MM.1S (cell line): Measurements from ENCODE around the gene PUS1.

Experiments used
- DNase-seq: peaks from one replicate; pipeline ENCODE4 v3.0.0-alpha.2; 2015
- H2AFZ ChIP-seq: fragments of 300-600 bp; sonication (generic); 2 replicates; pipeline ENCODE4 v1.6.0; 2016; ENCODE audit warnings: antibody characterized with exemption, low read length
- H3F3A ChIP-seq: fragments of 300-600 bp; sonication (generic); 2 replicates; pipeline ENCODE4 v1.6.1; 2016; ENCODE audit warnings: mild to moderate bottlenecking, antibody characterized with exemption, low read length, moderate library complexity, mixed read lengths; ENCODE audit not compliant: insufficient read depth
- H3K27ac ChIP-seq: fragments of 300-600 bp; sonication (generic); 2 replicates; pipeline ENCODE4 v1.5.1; 2016; ENCODE audit warnings: mild to moderate bottlenecking, low read length
- H3K27me3 ChIP-seq: fragments of 300-600 bp; sonication (generic); replicated peaks from 2 replicates; pipeline ENCODE4 v1.6.0; 2016; ENCODE audit warnings: low read length; ENCODE audit not compliant: insufficient read depth
- H3K36me3 ChIP-seq: fragments of 300-600 bp; sonication (generic); replicated peaks from 2 replicates; pipeline ENCODE4 v1.6.1; 2016; ENCODE audit warnings: mild to moderate bottlenecking, low read length, mixed read lengths; ENCODE audit not compliant: insufficient read depth
- H3K4me1 ChIP-seq: fragments of 300-600 bp; sonication (generic); 2 replicates; pipeline ENCODE4 v1.6.1; 2016; ENCODE audit warnings: low read length, mixed read lengths
- H3K4me2 ChIP-seq: fragments of 300-600 bp; sonication (generic); 2 replicates; pipeline ENCODE4 v1.6.0; 2016; ENCODE audit warnings: low read depth, low read length
- H3K4me3 ChIP-seq: fragments of 300-600 bp; sonication (generic); 2 replicates; pipeline ENCODE4 v1.5.1; 2016; ENCODE audit warnings: low read length, mixed read lengths
- H3K79me2 ChIP-seq: fragments of 300-600 bp; sonication (generic); 2 replicates; pipeline ENCODE4 v1.6.1; 2016; ENCODE audit warnings: mixed run types, low read length, mixed read lengths
- H3K9ac ChIP-seq: fragments of 300-600 bp; sonication (generic); 2 replicates; pipeline ENCODE4 v1.6.1; 2016; ENCODE audit warnings: low read length, mixed read lengths
- H3K9me2 ChIP-seq: fragments of 300-600 bp; sonication (generic); replicated peaks from 2 replicates; pipeline ENCODE4 v1.6.1; 2016; ENCODE audit warnings: mild to moderate bottlenecking, low read length, mixed read lengths; ENCODE audit not compliant: insufficient read depth
- H3K9me3 ChIP-seq: fragments of 300-600 bp; sonication (generic); replicated peaks from 2 replicates; pipeline ENCODE4 v1.6.1; 2016; ENCODE audit warnings: mild to moderate bottlenecking, low read length, mixed read lengths; ENCODE audit not compliant: insufficient read depth
- H4K20me1 ChIP-seq: fragments of 300-600 bp; sonication (generic); 2 replicates; pipeline ENCODE4 v1.6.1; 2016; ENCODE audit warnings: mild to moderate bottlenecking, low read length, moderate library complexity, mixed read lengths; ENCODE audit not compliant: insufficient read depth
- EZH2 ChIP-seq: fragments of 300-600 bp; sonication (generic); optimal IDR thresholded peaks from 2 replicates; pipeline ENCODE3; 2017; ENCODE audit warnings: low read depth, mild to moderate bottlenecking, antibody characterized with exemption, low read length, mixed read lengths
- EZH2phosphoT487 ChIP-seq: fragments of 300-600 bp; sonication (generic); IDR thresholded peaks from 2 replicates; pipeline ENCODE4 v1.6.1; 2018; ENCODE audit warnings: antibody characterized with exemption, low read length
- TF ChIP-seq, protein P1 (sequence below): fragments of 300-600 bp; sonication (generic); IDR thresholded peaks from 2 replicates; pipeline ENCODE4 v1.5.1; 2016; ENCODE audit warnings: antibody characterized with exemption, low read length, mixed read lengths

PUS1 gene

DNA sequence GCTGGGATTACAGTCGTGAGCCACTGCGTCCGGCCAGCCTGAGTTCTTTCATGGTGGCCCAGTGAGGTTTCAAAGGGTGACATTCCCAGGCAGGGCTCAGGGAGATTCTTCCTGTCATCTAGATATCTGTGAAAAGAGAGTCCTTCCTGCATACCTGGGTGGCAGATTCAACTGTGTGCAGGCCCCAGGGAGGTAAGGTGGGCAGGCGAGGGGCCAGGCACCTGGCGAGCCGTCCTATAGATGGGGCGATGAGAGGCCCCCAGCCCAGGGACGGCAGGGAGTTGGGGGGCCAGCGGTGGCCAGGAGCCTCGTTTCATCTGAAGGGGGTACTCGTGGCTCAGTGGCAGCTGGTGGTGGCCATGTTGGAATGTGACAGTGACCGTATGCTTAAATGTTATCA is 13.6 kb downstream of the PUS1 start:
- no peaks in the 10 kb centered on the region for H3K27me3 ChIP-seq
- H3K9ac ChIP-seq: no peak overlapping the region
- no peak overlapping the region for H2AFZ ChIP-seq
- H4K20me1 ChIP-seq: no peaks in the 10 kb centered on the region
- H3K9me2 ChIP-seq: no peaks in the 10 kb centered on the region
- DNase-seq: no peak
- no peak overlapping the region for H3K4me2 ChIP-seq
- no peak for TF ChIP-seq EZH2
- no peak overlapping the region for H3K4me3 ChIP-seq
- H3F3A ChIP-seq: no peaks in the 10 kb centered on the region
- H3K79me2 ChIP-seq: no peaks in the 10 kb centered on the region
- H3K9me3 ChIP-seq: no peaks in the 10 kb centered on the region
- H3K4me1 ChIP-seq: no peaks in the 10 kb centered on the region
- H3K27ac ChIP-seq: no peak overlapping the region
- H3K36me3 ChIP-seq: no peaks in the 10 kb centered on the region

DNA sequence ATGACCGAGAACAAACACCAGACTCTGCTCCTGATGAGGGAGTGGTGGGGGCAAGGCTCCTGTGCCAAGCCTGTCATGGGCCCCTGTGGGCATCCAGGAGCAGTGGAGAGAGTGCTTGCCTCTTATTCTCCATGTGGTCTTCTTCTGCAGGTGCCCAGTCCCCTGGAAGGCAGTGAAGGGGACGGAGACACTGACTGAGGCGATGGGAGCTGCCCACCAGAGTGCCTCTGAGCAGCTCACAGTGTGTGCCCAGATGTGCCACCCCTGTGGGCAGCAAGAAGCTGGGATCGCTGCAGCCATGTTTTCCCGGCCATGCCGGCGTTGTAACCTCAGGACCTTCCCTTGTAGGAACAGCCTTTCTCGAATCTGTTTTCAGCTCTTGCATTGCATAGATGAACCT is 14.3 kb downstream of the PUS1 start:
- no peaks in the 10 kb centered on the region for H3K4me1 ChIP-seq
- no peak overlapping the region for H3K4me2 ChIP-seq
- no peaks in the 10 kb centered on the region for H3K36me3 ChIP-seq
- no peak overlapping the region for H3K9ac ChIP-seq
- TF ChIP-seq EZH2phosphoT487 (no peak), EZH2 (no peak)
- TF ChIP-seq, protein P1, sequence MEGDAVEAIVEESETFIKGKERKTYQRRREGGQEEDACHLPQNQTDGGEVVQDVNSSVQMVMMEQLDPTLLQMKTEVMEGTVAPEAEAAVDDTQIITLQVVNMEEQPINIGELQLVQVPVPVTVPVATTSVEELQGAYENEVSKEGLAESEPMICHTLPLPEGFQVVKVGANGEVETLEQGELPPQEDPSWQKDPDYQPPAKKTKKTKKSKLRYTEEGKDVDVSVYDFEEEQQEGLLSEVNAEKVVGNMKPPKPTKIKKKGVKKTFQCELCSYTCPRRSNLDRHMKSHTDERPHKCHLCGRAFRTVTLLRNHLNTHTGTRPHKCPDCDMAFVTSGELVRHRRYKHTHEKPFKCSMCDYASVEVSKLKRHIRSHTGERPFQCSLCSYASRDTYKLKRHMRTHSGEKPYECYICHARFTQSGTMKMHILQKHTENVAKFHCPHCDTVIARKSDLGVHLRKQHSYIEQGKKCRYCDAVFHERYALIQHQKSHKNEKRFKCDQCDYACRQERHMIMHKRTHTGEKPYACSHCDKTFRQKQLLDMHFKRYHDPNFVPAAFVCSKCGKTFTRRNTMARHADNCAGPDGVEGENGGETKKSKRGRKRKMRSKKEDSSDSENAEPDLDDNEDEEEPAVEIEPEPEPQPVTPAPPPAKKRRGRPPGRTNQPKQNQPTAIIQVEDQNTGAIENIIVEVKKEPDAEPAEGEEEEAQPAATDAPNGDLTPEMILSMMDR: no peak
- no peak for DNase-seq
- no peaks in the 10 kb centered on the region for H3K27me3 ChIP-seq
- no peaks in the 10 kb centered on the region for H3K79me2 ChIP-seq
- no peak overlapping the region for H3K27ac ChIP-seq
- no peak overlapping the region for H3K4me3 ChIP-seq
- no peaks in the 10 kb centered on the region for H3K9me2 ChIP-seq
- H4K20me1 ChIP-seq: no peaks in the 10 kb centered on the region
- no peaks in the 10 kb centered on the region for H3F3A ChIP-seq
- no peaks in the 10 kb centered on the region for H3K9me3 ChIP-seq
- H2AFZ ChIP-seq: no peak overlapping the region

DNA sequence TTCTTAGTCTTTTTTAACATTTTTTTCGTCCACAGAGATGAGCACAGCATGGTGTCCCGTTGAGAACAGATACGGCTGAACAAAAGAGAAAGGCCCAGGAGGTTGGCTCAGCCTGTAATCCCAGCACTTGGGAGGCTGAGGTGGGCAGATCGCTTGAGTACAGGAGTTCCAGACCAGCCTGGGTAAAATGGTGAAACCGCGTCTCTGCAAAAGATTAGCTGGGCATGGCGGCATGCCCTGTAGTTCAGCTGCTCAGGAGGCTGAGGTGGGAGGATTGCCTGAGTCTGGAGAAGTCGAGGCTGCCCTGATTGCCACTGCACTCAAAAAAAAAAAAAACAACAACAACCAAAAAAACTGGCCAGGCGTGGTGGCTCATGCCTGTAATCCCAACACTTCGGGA is 14.8 kb downstream of the PUS1 start:
- no peak overlapping the region for H3K9ac ChIP-seq
- H3K4me3 ChIP-seq: no peak overlapping the region
- no peak overlapping the region for H3K4me2 ChIP-seq
- H3K27me3 ChIP-seq: no peaks in the 10 kb centered on the region
- TF ChIP-seq, protein P1: no peak
- TF ChIP-seq EZH2: no peak
- no peak for TF ChIP-seq EZH2phosphoT487
- DNase-seq: no peak
- no peaks in the 10 kb centered on the region for H3K36me3 ChIP-seq
- H3F3A ChIP-seq: no peaks in the 10 kb centered on the region
- H3K4me1 ChIP-seq: no peaks in the 10 kb centered on the region
- H3K9me3 ChIP-seq: no peaks in the 10 kb centered on the region
- no peaks in the 10 kb centered on the region for H4K20me1 ChIP-seq
- no peaks in the 10 kb centered on the region for H3K79me2 ChIP-seq
- no peak overlapping the region for H2AFZ ChIP-seq
- no peaks in the 10 kb centered on the region for H3K9me2 ChIP-seq
- H3K27ac ChIP-seq: no peak overlapping the region

DNA sequence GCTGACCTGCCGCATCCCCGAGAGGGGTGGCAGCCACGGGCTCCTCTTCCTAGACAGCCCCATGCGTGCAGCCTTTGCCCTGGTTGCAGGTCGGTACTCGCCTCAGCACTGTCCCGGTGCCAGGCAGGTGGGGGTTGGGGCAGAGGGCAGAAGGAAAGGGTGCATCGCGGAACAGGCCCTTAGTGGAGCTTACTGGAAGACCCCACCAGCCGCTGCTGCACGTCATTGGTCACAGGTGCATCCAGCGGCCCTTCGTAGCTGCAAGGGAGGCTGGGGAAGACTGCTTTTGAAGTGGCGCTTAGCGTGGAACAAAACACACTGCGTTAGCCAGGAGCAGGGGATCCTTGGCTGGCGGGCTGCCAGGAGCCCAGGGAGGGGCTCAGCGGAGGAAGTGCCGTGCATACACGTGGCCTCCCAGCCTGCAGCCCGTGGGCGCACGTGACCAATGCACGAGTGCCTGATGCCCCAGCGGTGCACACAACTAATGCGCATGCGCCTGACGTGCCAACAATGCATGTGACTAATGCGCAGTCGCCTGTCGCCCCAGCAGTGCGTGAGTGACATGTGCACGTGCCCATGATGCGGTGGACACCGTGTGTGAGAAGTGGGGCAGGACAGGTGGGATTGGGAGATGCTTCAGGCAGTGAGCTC is 15.7 kb downstream of the PUS1 start:
- no peaks in the 10 kb centered on the region for H3K79me2 ChIP-seq
- no peaks in the 10 kb centered on the region for H3K9me3 ChIP-seq
- H2AFZ ChIP-seq: no peak overlapping the region
- no peaks in the 10 kb centered on the region for H3K36me3 ChIP-seq
- no peaks in the 10 kb centered on the region for H3F3A ChIP-seq
- H3K9ac ChIP-seq: no peak overlapping the region
- H3K4me2 ChIP-seq: no peak overlapping the region
- H3K4me3 ChIP-seq: no peak overlapping the region
- no peaks in the 10 kb centered on the region for H3K27me3 ChIP-seq
- no peaks in the 10 kb centered on the region for H3K4me1 ChIP-seq
- TF ChIP-seq EZH2phosphoT487 (no peak), EZH2 (no peak)
- TF ChIP-seq, protein P1: no peak
- no peak for DNase-seq
- H3K27ac ChIP-seq: no peak overlapping the region
- H4K20me1 ChIP-seq: no peaks in the 10 kb centered on the region
- H3K9me2 ChIP-seq: no peaks in the 10 kb centered on the region
